ENCODE measurements around the gene POLR1A.

DNA sequence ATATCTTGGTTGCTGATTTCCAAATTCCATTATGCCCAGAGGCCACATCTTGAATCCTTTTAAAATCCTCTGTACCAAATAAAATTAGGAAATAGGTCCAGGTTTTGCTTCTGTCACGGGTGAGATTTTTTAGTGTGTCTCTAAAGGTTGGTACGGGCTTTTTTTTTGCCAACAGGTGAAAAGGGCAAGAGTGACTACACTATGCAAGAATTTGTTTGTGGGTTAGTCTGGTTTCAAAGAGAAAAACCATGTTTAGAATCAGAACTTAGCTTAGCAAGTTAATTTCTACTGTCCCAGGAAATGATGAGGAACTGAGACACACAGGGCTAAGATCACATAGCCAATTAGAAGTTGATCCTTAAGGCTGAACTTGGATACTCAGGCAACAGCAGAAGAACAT lies 41.7 kb downstream of the POLR1A start:
- TF ChIP-seq POLR2A (IDR thresholded peaks at IDR 0.05): no peak
- TF ChIP-seq, protein P1, sequence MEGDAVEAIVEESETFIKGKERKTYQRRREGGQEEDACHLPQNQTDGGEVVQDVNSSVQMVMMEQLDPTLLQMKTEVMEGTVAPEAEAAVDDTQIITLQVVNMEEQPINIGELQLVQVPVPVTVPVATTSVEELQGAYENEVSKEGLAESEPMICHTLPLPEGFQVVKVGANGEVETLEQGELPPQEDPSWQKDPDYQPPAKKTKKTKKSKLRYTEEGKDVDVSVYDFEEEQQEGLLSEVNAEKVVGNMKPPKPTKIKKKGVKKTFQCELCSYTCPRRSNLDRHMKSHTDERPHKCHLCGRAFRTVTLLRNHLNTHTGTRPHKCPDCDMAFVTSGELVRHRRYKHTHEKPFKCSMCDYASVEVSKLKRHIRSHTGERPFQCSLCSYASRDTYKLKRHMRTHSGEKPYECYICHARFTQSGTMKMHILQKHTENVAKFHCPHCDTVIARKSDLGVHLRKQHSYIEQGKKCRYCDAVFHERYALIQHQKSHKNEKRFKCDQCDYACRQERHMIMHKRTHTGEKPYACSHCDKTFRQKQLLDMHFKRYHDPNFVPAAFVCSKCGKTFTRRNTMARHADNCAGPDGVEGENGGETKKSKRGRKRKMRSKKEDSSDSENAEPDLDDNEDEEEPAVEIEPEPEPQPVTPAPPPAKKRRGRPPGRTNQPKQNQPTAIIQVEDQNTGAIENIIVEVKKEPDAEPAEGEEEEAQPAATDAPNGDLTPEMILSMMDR (IDR thresholded peaks at IDR 0.05 in 4 of 5, conservative IDR thresholded peaks at IDR 0.05 in 1 of 5): no peak

Data from gastrocnemius medialis (tissue), 4 donors.